K562 (cell line): ENCODE results near the gene ZNF200. TPM values are rescaled to one million over a fixed set of nuclear protein-coding genes. Genes with fewer than 3 reads are reported as not detected.

ENCODE experiments used
- ARID4B ChIP-seq: sonication (generic); formaldehyde crosslinking; IDR thresholded peaks from 2 replicates; pipeline ENCODE4 v1.8.0; 2022; ENCODE audit warnings: mild to moderate bottlenecking, missing genetic modification reagents
- BRD4 ChIP-seq: fragments of 200-600 bp; sonication (generic); IDR thresholded peaks from 2 replicates; pipeline ENCODE4 v1.6.1; 2017; ENCODE audit warnings: inconsistent platforms
- KDM2B ChIP-seq: fragments of 250-450 bp; sonication (Bioruptor Pico); IDR thresholded peaks from 2 replicates; pipeline ENCODE4 v1.8.0; 2021; ENCODE audit warnings: mild to moderate bottlenecking, moderate library complexity
- KLF6 ChIP-seq: fragments of 250-450 bp; sonication (Bioruptor Pico); IDR thresholded peaks from 2 replicates; pipeline ENCODE4 v1.4.0; 2020; ENCODE audit warnings: mild to moderate bottlenecking, moderate library complexity, borderline replicate concordance
- RB1 ChIP-seq: fragments of 450-650 bp; IDR thresholded peaks from 2 replicates; pipeline ENCODE4 v1.6.1; 2017; ENCODE audit warnings: low read depth, mild to moderate bottlenecking
- RBFOX2 ChIP-seq: fragments of 200-400 bp; formaldehyde crosslinking; IDR thresholded peaks from 2 replicates; pipeline ENCODE4 v1.6.1; 2017; ENCODE audit warnings: low read depth, mild to moderate bottlenecking, low read length, moderate library complexity
- RNF2 ChIP-seq: sonication (generic); IDR thresholded peaks from 2 replicates; pipeline ENCODE4 v1.6.1; 2016
- TBP ChIP-seq: optimal IDR thresholded peaks from 2 replicates; pipeline ENCODE3; 2011; ENCODE audit warnings: low read depth, low read length, improper control_type of control experiment
- THRAP3 ChIP-seq: fragments of 450-650 bp; IDR thresholded peaks from 2 replicates; pipeline ENCODE4 v1.6.1; 2016; ENCODE audit warnings: mild to moderate bottlenecking, inconsistent platforms, borderline replicate concordance
- ZNF282 ChIP-seq: sonication (generic); formaldehyde crosslinking; IDR thresholded peaks from 2 replicates; pipeline ENCODE4 v1.8.1; 2023; ENCODE audit warnings: missing genetic modification reagents
- polyA plus RNA-seq, 8 experiments: library from polyadenylated mRNA; depleted of rRNA in 4 of 8; stranded (reverse) in 5 of 8; unstranded in 3 of 8; fragments of >200 nt; fragmentation: Nextera tagmentation in 2 of 8; fragmentation: Illumina TruSeq in 1 of 8; extraction: Ambion mirVana in 2 of 8; extraction: Trizol in 1 of 8; gene quantifications; 2 replicates each; pipeline versions ENCODE4 v1.2.1 to v1.2.3, GENCODE V29; 2011 to 2014; ENCODE audit warnings: inconsistent platforms in 1 of 8, missing spikeins in 1 of 8
- total RNA-seq, 7 experiments: library from RNA; depleted of rRNA in 6 of 7; stranded (reverse); fragments of >200 nt in 6 of 7; fragmentation: Illumina TruSeq in 2 of 7; extraction: Trizol in 2 of 7; gene quantifications; 2 replicates each; pipeline versions ENCODE4 v1.2.1 to v1.2.3, GENCODE V29; 2011 to 2021; ENCODE audit warnings: low replicate concordance in 1 of 7
- TF ChIP-seq, protein P1 (sequence below): fragments of 450-650 bp; IDR thresholded peaks from 2 replicates; pipeline ENCODE4 v1.6.1; 2016; ENCODE audit warnings: low read depth
- TF ChIP-seq, protein P2 (sequence below): fragments of 450-650 bp; formaldehyde crosslinking; IDR thresholded peaks from 2 replicates; pipeline ENCODE4 v1.4.0; 2020; ENCODE audit warnings: mild to moderate bottlenecking, moderate library complexity

The ZNF200 gene
- total and polyA plus RNA-seq, 9 of the 15 experiments (the other 6 are each of a cell fraction or from before 2014, with no cell fraction given) = 4.8 to 14.5 (median 9.2) TPM

GRCh38 chr16:3182608-3183444 is 52.1 kb downstream of the ZNF200 start (continued):
- TF ChIP-seq, protein P1, sequence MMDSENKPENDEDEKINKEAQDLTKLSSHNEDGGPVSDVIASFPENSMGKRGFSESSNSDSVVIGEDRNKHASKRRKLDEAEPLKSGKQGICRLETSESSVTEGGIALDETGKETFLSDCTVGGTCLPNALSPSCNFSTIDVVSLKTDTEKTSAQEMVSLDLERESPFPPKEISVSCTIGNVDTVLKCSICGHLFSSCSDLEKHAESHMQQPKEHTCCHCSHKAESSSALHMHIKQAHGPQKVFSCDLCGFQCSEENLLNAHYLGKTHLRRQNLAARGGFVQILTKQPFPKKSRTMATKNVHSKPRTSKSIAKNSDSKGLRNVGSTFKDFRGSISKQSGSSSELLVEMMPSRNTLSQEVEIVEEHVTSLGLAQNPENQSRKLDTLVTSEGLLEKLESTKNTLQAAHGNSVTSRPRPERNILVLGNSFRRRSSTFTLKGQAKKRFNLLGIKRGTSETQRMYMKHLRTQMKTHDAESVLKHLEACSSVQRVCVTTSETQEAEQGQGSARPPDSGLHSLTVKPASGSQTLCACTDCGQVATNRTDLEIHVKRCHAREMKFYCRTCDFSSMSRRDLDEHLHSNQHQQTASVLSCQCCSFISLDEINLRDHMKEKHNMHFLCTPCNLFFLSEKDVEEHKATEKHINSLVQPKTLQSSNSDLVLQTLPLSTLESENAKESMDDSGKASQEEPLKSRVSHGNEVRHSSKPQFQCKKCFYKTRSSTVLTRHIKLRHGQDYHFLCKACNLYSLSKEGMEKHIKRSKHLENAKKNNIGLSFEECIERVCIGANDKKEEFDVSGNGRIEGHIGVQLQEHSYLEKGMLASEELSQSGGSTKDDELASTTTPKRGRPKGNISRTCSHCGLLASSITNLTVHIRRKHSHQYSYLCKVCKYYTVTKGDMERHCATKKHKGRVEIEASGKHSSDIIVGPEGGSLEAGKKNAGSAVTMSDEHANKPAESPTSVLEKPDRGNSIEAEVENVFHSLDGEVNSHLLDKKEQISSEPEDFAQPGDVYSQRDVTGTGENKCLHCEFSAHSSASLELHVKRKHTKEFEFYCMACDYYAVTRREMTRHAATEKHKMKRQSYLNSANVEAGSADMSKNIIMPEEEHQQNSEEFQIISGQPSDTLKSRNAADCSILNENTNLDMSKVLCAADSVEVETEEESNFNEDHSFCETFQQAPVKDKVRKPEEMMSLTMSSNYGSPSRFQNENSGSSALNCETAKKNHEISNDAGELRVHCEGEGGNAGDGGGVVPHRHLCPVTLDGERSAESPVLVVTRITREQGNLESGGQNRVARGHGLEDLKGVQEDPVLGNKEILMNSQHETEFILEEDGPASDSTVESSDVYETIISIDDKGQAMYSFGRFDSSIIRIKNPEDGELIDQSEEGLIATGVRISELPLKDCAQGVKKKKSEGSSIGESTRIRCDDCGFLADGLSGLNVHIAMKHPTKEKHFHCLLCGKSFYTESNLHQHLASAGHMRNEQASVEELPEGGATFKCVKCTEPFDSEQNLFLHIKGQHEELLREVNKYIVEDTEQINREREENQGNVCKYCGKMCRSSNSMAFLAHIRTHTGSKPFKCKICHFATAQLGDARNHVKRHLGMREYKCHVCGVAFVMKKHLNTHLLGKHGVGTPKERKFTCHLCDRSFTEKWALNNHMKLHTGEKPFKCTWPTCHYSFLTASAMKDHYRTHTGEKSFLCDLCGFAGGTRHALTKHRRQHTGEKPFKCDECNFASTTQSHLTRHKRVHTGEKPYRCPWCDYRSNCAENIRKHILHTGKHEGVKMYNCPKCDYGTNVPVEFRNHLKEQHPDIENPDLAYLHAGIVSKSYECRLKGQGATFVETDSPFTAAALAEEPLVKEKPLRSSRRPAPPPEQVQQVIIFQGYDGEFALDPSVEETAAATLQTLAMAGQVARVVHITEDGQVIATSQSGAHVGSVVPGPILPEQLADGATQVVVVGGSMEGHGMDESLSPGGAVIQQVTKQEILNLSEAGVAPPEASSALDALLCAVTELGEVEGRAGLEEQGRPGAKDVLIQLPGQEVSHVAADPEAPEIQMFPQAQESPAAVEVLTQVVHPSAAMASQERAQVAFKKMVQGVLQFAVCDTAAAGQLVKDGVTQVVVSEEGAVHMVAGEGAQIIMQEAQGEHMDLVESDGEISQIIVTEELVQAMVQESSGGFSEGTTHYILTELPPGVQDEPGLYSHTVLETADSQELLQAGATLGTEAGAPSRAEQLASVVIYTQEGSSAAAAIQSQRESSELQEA = peak; percentile 49; the same call in 1 of the 2 replicates
- TF ChIP-seq, protein P2, sequence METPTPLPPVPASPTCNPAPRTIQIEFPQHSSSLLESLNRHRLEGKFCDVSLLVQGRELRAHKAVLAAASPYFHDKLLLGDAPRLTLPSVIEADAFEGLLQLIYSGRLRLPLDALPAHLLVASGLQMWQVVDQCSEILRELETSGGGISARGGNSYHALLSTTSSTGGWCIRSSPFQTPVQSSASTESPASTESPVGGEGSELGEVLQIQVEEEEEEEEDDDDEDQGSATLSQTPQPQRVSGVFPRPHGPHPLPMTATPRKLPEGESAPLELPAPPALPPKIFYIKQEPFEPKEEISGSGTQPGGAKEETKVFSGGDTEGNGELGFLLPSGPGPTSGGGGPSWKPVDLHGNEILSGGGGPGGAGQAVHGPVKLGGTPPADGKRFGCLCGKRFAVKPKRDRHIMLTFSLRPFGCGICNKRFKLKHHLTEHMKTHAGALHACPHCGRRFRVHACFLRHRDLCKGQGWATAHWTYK (CRISPR knock-in tag) = peak; percentile 79; the same call in 1 of the 2 replicates
- peak; percentile 52; the same call in 1 of the 2 replicates for TF ChIP-seq RB1
- TF ChIP-seq THRAP3 = no peak
- TF ChIP-seq KDM2B = peak; percentile 33; the same call in 1 of the 2 replicates
- TF ChIP-seq TBP = peak; percentile 100
- TF ChIP-seq KLF6 (CRISPR knock-in tag) = no peak
- 0 out of 2 replicates have a peak, but pooled peaks have one; percentile 60 for TF ChIP-seq RNF2
- TF ChIP-seq BRD4 = no peak; the same call in 1 of the 2 replicates
- TF ChIP-seq RBFOX2 = peak; percentile 71
- TF ChIP-seq ARID4B (CRISPR knock-in tag) = peak; percentile 42; the same call in 1 of the 2 replicates
- TF ChIP-seq ZNF282 (CRISPR knock-in tag) = no peak
